Neural progenitor cell (in vitro differentiated cells): ENCODE data around the gene ARHGEF19.

Experiments
- EZH2phosphoT487 ChIP-seq: fragments of 200-600 bp; sonication (generic); IDR thresholded peaks from 2 replicates; pipeline ENCODE4 v1.6.1; 2017; ENCODE audit warnings: antibody characterized with exemption
- TF ChIP-seq, protein P1 (sequence below): fragments of 200-600 bp; sonication (generic); IDR thresholded peaks from 2 replicates; pipeline ENCODE4 v1.5.1; 2017; ENCODE audit warnings: antibody characterized with exemption, mild to moderate bottlenecking

DNA sequence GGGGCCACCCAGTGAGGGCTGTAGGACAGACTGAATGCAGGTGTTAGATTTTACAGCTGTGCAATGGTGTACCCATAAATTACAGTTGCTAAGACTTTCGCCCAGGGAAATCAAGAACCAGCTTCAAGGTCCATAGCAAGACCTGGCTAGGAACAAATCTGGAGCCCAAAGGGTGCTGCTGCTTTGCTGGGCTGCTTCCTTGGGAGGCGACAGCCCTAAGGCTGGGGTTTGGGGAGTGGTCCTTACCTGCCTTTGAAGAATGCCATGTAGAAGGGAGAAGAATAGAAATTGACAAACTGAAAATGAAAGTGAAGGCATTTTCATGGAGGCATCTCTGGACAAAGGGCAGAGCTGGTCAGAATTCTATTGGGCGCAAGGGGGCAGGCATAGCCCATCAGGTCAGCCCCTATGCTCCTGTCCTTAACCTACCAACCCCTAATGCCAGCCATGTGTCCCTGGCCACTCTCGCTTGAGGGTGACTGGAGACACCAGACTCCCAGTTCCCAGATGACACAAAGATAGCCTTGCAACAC is 7.6 kb upstream of the ARHGEF19 start:
- no peak for TF ChIP-seq EZH2phosphoT487
- TF ChIP-seq, protein P1, sequence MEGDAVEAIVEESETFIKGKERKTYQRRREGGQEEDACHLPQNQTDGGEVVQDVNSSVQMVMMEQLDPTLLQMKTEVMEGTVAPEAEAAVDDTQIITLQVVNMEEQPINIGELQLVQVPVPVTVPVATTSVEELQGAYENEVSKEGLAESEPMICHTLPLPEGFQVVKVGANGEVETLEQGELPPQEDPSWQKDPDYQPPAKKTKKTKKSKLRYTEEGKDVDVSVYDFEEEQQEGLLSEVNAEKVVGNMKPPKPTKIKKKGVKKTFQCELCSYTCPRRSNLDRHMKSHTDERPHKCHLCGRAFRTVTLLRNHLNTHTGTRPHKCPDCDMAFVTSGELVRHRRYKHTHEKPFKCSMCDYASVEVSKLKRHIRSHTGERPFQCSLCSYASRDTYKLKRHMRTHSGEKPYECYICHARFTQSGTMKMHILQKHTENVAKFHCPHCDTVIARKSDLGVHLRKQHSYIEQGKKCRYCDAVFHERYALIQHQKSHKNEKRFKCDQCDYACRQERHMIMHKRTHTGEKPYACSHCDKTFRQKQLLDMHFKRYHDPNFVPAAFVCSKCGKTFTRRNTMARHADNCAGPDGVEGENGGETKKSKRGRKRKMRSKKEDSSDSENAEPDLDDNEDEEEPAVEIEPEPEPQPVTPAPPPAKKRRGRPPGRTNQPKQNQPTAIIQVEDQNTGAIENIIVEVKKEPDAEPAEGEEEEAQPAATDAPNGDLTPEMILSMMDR: no peak
